Measurements from ENCODE around the gene RAD9A.
"Not testable (repeated sequence)": the region's sequence is repeated elsewhere in the genome, so short reads cannot be mapped to it uniquely, and the experiment has no call there.

The RAD9A gene

DNA sequence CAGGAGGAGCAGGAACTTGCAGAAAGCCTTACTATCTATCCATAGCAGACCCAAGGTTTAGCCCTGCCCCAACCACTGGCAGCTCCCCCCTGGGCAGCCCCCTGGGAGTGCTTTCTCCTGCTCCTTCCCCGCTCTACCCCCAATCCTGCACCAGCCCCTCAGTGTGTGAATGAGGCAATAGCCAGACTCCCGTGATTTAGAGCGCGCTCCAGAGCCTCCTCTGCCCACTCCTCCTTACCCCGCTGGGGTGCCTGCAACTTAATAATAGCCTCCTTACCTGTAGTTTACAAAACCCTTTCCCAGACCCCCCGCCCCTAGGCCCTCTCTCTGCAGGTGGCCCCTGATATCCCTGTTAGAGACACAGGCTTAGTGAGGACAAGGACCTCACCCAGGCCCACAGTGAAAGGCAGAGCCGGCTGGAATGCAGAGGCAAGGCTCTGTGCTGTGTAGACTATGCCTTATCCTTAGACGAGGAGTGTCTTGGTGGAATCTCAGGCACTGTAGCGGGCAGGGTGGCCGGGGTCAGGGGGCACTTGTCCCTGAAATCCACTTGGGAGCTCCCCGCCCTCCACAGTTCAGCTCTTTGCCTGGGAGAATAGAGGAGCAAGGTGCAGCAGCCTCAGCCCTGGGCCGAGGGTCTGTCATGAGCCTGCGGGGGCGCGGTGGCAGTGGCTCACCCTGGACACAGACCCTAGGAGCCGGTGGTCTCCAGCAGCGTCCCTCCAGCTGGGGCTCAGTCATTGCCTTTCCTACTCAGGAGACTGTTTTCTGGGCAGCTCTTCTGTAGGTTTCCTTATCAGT is 19.4 kb downstream of the RAD9A start:
- no peak for DNase-seq (ENCODE audit: low spot score)

DNA sequence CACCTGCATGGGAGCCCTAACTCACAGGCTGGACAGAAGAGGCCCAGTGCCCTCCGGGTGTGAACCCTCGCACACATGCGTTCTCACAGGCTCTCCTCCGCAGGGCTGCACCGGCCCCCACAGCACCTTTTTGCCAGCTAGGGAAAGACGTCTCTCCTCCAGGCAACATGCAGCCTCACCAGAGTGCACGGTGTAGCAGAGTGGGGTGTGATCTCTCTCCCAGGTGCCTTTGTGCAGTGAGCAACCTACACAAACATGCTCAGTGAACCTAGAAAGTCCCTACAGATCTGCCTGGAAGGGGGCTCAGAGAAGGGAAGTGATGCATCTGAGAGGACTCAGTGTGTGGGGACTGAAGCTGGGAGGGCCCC is 20.0 kb downstream of the RAD9A start:
- peak; percentile 78 for DNase-seq (ENCODE audit: low spot score)

DNA sequence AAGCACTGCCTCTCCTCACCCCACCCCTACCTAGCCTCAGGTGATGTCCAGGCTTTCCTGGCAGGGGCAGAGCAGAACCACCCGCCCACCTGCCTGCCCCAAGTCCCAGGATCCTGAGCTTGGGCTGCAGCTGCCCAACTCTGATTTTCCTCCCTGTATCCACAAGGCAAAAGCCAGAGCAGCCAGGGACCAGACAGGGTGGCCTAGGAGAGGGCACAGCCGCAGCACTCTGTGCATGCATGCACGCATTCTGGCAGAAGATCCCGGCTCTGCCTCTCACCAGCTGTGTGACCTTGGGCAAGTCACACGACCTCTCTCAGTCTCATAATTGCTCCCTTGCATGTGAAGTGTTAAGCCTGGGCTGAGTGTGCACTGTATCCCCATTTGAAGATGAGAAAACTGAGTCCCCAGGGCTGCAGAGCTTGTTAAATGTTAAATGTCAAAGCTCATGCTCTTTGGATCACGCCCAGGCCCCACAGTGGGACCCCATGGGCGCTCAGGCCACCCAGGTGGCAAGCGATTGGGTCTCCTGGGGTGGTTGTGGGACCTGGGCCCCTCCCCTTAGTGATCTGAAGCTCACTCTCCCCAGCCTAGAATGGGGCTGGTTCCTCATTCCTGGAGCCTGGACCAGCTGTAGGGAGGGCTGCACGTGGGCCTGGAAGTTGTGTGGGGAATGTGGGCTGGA is 20.9 kb downstream of the RAD9A start:
- no peak for DNase-seq (ENCODE audit: low spot score)

DNA sequence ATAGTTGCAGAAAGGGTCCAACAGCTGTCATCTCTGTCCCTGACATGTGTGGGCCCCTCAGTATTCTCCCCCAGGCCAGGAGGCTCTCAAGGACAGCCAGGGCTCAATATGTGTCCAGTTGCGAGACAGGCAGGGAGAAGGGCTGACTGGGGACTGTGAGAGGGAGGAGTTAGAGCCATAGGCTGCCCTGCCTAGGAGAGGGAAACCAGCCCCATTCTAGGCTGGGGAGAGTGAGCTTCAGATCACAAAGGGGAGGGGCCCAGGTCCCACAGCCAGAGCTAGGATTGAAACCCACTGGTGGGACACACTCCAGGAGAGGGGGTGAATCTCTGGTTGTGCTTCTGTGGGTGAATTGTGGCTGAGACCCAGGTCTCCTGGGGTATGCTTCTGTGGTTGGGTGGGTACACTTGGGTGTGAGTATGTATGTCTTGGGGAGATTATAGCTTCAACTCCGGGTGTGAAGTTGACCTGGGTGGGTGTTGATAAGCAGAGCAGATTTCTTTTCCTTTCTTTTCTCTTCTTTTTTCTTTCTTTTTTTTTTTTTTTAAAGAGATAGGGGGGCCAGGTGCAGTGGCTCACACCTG is 21.6 kb downstream of the RAD9A start:
- DNase-seq (ENCODE audit: low spot score): no peak

DNA sequence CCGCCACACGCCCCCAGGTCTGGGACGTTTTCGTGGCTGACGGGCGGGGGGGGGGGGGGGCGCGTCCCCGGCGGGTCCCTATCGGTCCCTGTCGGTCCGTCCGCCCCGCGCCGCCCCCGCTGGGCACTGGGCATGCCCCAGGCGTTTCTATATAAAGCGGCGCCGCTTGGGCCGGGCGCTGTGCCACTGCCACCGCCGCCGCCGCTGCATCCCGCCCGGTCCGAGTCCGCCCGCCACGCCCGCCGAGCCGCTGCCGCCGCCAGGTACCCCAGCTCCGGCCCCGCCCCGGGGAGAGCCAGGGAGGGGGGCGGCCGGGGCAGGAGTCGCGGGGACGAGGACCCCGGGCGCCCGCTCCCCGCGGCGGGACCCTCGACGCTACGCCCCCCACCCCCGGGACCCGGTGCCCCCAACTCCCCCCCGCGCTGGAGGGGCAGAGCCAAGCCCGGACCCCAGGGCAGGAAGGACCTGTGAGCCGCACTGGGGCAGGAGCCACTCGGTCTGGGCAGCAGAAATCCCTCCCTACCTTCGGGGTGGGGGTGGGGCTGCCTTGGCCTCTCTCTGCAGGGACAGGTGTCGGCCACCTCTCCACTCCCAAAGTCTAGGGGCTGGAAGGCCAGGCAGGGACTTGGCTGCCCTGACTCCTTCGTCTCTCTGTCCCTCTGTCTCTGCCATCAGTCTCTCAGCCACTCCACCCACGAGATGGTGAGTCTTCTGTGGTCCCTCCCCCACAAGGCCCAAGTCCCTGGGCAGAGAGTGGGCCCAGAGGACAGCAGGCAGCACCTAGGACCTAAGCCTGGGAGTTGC is 23.9 kb downstream of the RAD9A start, which contains the start of gene CARNS1:
Gene CARNS1, plus strand, starts transcription at position 178 of the 804 bp plus-strand sequence. Its CDS starts 522 bp downstream, at position 700.
- DNase-seq (ENCODE audit: low spot score): peak; percentile 83

DNA sequence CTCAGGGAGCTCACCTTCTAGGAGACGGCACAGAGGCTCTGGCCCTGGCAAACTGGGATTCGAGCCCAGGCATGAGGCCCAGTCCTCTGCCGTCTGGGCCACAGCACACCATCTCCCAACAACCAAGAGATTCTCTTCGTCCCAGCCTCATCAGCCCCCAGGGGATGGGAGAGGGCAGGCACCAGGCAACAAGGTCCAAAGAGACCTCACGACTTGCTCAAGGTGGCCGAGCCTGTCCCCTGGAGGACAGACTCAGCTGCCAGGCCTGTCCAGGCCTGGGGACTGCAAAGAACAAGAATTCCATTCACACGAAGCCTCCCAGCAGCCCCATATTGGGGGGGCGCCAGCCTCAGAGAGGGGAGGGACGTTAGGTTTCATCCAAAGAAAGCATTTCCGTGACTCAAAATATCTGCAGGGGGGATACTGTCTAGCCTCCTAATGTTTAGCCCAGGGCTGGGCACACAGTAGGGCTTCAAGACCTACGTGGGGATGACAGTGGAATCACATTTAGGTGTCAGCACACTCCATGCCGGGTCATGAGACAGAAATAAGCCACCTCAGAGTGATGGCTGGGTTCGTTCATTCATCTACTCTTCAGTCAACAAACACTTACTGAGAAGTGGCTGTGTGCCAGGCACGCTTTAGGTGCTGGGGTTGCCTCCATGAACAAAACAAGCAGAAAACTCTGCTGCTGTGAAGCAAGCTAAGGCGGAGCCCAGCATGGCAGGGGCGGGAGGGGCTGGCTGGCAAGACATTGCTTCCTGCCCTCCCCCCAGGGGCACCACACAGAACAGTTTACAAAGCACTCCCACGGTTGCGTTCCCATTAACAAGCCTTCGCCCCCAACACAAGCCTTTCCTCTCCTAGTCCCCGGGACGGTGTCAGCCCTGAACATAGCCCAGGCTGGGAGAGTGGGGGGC is 24.9 kb downstream of the RAD9A start:
- DNase-seq (ENCODE audit: low spot score): no peak

DNA sequence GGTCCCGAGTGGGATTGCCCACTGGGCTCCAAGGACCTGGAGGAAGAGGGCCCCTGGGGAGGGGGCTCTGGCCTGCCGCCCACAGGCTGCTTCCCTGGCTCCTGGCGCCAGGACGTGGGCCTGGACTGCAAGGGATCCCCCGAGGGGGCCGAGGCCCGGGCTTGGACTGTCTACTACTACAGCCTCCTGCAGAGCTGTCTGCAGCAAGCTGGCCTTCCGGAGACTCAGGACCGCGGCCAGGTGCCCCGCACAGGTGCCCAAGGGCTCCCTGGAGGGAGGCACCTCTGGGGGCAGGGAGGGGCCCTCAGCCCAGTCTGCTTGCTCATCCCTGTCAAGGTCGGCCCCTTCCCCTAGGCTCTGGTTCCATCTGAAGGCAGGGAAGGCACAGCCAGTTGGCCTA is 25.6 kb downstream of the RAD9A start:
- DNase-seq (ENCODE audit: low spot score): no peak

DNA sequence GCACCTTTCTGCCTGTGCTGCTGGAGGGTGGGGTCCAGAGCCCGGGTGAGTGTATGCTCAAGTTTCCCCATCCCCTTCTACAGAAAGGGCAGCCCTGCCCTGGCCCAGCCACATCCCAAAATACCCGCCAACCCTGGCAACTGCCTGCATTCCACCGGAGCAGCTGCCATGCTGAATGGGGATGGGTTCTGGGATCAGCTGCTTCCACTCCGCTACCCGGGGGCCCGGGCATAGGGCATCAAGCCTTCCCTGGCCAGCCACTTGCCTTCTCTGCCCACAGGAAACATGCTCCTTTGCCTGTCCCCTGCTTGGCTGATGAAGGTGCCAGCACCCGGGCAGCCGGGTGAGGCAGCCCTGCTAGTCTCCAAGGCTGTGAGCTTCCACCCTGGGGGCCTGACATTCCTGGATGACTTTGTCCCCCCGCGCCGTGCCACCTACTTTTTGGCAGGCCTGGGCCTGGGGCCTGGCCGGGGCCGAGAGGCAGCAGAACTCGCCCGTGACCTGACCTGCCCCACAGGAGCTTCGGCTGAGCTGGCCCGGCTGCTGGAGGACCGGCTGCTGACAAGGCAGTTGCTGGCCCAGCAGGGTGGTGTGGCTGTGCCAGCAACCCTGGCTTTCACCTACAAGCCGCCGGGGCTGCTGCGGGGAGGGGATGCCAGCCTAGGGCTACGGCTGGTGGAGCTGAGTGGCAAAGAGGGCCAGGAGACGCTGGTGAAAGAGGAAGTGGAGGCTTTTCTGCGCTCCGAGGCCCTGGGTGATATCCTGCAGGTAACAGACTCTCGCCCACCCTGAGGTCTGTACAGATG is 26.9 kb downstream of the RAD9A start:
- DNase-seq (ENCODE audit: low spot score): no peak

DNA sequence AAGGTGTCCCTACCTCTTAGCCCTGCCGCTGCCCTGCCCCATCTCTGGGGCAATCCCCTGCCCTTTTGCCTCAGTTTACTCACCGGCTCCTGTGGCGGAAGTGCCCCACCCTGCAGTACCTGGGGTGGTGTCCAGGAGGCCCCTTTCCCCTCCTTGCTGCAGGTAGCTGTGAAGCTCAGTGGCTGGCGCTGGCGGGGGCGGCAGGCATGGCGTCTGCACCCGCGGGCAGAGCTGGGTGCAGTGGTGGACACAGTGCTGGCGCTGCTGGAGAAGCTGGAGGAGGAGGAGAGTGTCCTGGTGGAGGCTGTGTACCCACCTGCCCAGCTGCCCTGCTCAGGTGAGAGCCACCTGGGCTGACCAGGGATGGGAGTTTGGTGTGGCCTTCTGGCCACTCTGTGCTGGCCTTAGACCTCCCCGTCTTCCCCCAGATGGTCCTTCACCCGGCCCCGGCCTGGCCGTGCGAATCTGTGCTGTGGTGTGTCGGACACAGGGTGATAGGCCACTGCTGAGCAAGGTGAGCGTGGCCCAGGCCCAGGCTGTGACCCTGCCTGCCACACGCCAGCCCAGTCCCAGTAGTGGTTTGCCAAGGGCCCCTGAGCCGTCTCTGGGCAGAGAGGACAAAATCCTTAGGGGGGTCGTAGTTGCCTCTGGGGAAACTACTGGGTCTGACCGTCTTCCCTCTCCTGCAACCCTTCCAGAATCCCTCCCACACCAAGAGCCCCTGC is 27.7 kb downstream of the RAD9A start:
- DNase-seq (ENCODE audit: low spot score): no peak

DNA sequence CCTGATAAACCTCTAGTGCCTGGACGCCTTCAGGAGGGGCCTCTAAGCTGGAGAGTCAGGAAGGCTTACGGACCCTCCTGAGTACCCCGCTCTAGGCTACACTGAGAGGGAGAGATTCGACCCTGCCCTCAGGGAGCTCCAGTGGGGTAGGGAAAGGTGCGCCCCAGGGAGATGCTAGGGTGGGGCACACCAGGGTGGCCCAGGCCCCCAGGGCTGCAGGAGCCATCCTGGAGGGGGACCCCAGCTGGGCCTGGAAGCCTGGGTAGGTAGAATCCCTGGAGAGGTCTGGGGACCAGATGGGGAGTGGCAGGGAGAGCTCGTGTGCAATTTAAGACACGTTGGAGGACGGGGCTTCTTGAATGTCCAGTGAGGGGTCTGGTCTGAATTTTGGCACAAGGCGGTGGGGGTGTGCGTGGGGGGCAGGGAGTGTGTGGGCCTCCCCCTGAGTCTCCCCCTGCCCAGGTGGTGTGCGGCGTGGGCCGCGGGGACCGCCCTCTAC is 28.4 kb downstream of the RAD9A start:
- DNase-seq (ENCODE audit: low spot score): no peak

DNA sequence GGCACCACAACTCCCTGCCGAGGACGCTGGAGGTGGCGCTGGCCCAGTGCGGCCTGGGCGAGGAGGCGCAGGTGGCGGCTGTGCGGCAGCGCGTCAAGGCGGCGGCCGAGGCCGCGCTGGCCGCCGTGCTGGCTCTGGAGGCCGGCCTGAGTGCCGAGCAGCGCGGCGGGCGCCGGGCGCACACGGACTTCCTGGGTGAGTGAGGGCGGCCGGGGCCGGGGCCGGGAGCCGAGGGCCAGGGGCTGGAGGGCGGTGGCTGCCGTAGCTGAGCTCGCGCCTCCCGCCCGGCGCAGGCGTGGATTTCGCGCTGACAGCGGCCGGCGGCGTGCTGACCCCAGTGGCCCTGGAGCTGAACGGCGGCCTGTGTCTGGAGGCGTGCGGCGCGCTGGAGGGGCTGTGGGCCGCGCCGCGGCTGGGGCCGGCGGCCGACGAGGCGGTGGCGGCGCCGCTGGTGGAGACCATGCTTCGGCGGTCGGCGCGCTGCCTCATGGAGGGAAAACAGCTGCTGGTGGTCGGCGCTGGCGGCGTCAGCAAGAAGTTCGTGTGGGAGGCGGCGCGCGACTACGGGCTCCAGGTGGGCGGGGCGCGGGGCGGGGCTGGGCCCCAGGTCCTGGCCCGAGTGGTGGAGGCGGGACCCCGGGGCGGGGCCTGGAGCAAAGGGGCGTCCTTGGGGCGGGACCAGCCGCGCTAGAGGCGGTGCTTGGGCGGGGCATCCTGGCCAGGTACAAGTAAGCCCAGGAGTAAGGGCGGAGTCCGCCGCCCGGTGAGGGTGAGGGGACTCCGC is 29.1 kb downstream of the RAD9A start:
- DNase-seq (ENCODE audit: low spot score): peak; percentile 88

DNA sequence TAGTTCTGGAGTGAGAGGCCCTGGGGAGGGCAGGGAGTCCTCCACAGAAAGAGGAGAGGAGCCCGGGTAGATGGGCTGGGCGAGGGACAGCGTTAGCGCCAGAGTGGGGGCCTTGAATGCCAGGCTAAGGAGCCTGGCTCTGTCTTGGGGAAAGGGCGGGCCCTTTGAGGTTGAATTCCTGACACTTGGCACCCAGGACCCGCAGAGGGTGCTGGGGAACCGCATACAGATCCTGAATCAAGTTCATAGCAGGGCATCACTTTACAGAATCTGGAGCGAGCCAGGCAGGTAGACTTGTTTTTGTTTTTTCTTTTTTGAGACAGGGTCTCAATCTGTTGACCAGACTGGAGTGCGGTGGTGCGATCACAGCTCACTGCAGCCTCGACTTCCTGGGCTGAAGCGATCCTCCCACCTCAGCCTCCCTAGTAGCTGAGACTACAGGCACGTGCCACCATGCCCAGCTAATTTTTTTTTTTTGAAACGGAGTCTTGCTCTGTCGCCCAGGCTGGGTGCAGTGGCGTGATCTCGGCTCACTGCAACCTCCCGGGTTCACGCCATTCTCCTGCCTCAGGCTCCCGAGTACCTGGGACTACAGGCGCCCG is 29.7 kb downstream of the RAD9A start:
- DNase-seq (ENCODE audit: low spot score): no peak

DNA sequence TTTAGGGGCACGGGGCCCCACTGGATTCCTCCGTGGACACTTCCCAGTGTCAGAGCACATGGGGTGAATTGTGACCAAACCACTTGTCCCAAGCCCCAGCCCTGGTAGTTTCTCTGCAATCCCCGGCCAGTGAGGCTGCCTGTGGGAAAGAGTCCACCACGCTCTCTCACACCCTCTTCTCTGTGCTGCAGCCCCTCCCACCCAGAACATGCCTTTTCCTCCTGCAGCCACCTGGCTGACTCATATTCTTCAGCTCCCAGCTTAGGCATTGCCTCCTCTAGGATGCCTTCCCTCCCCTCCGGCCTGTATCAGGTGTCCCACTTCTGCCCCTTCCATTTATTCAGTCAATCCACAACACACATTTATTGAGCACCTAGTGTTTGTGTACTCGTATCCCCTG is 31.1 kb downstream of the RAD9A start:
- no peak for DNase-seq (ENCODE audit: low spot score)

DNA sequence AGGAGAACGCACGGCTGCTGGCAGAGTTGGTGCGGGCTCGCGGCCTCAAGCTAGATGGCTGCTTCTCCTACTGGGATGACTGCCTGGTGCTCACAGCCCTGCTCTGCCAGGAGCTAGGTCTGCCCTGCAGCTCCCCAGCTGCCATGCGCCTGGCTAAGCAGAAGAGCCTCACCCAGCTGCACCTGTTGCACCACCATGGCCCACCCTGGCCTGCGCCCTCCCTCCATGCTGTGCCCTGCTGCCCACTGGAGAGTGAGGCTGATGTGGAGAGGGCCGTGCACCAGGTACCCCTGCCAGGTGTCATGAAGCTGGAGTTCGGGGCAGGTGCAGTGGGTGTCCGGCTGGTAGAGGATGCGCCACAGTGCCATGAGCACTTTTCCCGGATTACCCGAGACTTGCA is 31.7 kb downstream of the RAD9A start:
- no peak for DNase-seq (ENCODE audit: low spot score)

DNA sequence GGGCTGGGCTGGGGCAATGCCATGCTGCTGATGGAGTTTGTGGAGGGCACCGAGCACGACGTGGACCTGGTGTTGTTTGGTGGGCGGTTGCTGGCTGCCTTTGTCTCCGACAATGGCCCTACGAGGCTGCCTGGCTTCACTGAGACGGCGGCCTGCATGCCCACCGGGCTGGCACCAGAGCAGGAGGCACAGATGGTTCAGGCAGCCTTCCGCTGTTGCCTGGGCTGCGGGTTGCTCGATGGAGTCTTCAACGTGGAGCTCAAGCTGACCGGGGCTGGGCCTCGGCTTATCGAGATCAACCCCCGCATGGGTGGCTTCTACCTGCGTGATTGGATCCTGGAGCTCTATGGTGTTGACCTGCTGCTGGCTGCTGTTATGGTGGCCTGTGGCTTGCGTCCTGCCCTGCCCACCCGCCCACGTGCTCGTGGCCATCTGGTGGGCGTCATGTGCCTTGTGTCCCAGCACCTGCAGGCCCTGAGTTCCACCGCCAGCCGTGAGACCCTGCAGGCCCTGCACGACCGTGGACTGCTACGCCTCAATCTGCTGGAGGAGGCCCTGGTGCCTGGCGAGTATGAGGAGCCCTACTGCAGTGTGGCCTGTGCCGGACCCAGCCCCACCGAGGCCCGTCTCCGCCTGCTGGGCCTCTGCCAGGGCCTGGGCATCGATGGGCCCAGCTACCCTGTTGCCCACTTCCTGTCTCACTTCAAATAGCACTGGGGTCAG is 32.3 kb downstream of the RAD9A start:
- DNase-seq (ENCODE audit: low spot score): no peak

DNA sequence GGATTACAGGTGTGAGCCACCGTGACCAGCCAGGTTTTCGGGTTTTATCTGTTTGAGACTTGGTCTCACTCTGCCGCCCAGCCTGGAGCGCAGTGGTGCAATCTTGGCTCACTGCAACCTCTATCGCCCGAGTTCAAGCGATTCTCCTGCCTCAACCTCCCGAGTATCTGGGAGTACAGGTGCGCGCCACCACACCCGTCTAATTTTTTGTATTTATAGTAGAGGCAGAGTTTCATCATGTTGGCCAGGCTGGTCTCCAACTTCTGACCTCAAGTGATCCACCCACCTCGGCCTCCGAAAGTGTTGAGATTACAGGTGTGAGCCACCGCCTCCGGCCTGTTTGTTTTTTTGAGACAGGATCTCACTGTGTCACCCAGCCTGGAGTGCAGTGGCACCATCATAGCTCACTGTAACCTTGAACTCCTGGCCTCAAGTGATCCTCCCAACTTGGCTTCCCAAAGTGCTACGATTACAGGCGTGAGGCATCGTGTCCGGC is 35.6 kb downstream of the RAD9A start:
- not testable (repeated sequence) for DNase-seq (ENCODE audit: low spot score)

Measured in putamen (tissue), 1 donor.